Fibroblast of lung (primary cell): Measurements from ENCODE around the gene ADGRL2. TPM values are rescaled to one million over a fixed set of nuclear protein-coding genes. Genes with fewer than 3 reads are reported as not detected.

ENCODE experiments used
- DNase-seq, 2 donors: peaks; one replicate each; pipeline versions ENCODE4 v3.0.0 to v3.0.0-alpha.2; 2010; ENCODE audit warnings: low read depth in 2 of 2
- H2AFZ ChIP-seq: 2 replicates; pipeline ENCODE4 v1.5.1; 2012; ENCODE audit warnings: low read length, control low read depth, inconsistent platforms
- H3K27ac ChIP-seq: 2 replicates; pipeline ENCODE4 v1.5.1; 2011; ENCODE audit warnings: low read length, control low read depth; ENCODE audit not compliant: insufficient read depth
- H3K27me3 ChIP-seq: 2 replicates; pipeline ENCODE4 v1.5.1; 2011; ENCODE audit warnings: mild to moderate bottlenecking, low read length; ENCODE audit not compliant: control insufficient read depth, insufficient read depth
- H3K36me3 ChIP-seq: 2 replicates; pipeline ENCODE4 v1.5.1; 2011; ENCODE audit warnings: low read length; ENCODE audit not compliant: control insufficient read depth, insufficient read depth
- H3K4me1 ChIP-seq: 2 replicates; pipeline ENCODE4 v1.5.1; 2011; ENCODE audit warnings: low read length; ENCODE audit not compliant: control insufficient read depth, insufficient read depth; ENCODE audit errors: extremely low read depth
- H3K4me2 ChIP-seq: 2 replicates; pipeline ENCODE4 v1.5.1; 2011; ENCODE audit warnings: low read length, control low read depth; ENCODE audit not compliant: insufficient read depth; ENCODE audit errors: extremely low read depth
- H3K4me3 ChIP-seq, 4 experiments: fragments of 200-600 bp in 1 of 4; sonication (generic) in 1 of 4; replicated peaks in 1 of 4; 2 replicates each; pipeline ENCODE4 v1.5.1; 2011 to 2016; ENCODE audit warnings: low read length in 4 of 4, low read depth in 3 of 4, mild to moderate bottlenecking in 3 of 4, control low read depth in 2 of 4, inconsistent platforms in 1 of 4, mixed read lengths in 1 of 4; ENCODE audit not compliant: insufficient read depth in 1 of 4; ENCODE audit errors: control extremely low read depth in 1 of 4
- H3K79me2 ChIP-seq: 2 replicates; pipeline ENCODE4 v1.5.1; 2012; ENCODE audit warnings: mild to moderate bottlenecking, low read length, inconsistent platforms; ENCODE audit not compliant: control insufficient read depth, insufficient read depth
- H3K9ac ChIP-seq: 2 replicates; pipeline ENCODE4 v1.5.1; 2011; ENCODE audit warnings: mild to moderate bottlenecking, low read length, control low read depth; ENCODE audit not compliant: insufficient read depth
- H3K9me3 ChIP-seq: 2 replicates; pipeline ENCODE4 v1.5.1; 2012; ENCODE audit warnings: low read depth, low read length; ENCODE audit not compliant: control insufficient read depth, insufficient read depth
- H4K20me1 ChIP-seq: 2 replicates; pipeline ENCODE4 v1.5.1; 2011; ENCODE audit warnings: low read length; ENCODE audit not compliant: control insufficient read depth, insufficient read depth; ENCODE audit errors: extremely low read depth
- CTCF ChIP-seq, 2 donors: IDR thresholded peaks in 1 of 2; conservative IDR thresholded peaks in 1 of 2; 1 replicate in 1 of 2; 2 replicates in 1 of 2; pipeline ENCODE4 v1.5.1; 2011 to 2012; ENCODE audit warnings: low read length in 2 of 2, control low read depth in 1 of 2, inconsistent platforms in 1 of 2, low read depth in 1 of 2, mild to moderate bottlenecking in 1 of 2
- EZH2 ChIP-seq: IDR thresholded peaks from 2 replicates; pipeline ENCODE4 v1.5.1; 2012; ENCODE audit warnings: low read length, control low read depth, mild to moderate bottlenecking; ENCODE audit errors: missing control alignments
- polyA plus RNA-seq, 2 donors: library from polyadenylated mRNA; depleted of rRNA in 1 of 2; stranded (reverse) in 1 of 2; unstranded in 1 of 2; fragments of >200 nt; gene quantifications; 2 replicates each; pipeline ENCODE4 v1.2.1, GENCODE V29; 2011 to 2012; ENCODE audit warnings: missing spikeins in 1 of 2
- total RNA-seq: library from RNA; depleted of rRNA; stranded (reverse); fragments of >200 nt; gene quantifications from 2 replicates; pipeline ENCODE4 v1.2.1, GENCODE V29; 2014

Gene ADGRL2
- total and polyA plus RNA-seq, 2 donors (not counting 1 experiment from before 2014, with no cell fraction given), result 74.1 to 196 TPM

DNA sequence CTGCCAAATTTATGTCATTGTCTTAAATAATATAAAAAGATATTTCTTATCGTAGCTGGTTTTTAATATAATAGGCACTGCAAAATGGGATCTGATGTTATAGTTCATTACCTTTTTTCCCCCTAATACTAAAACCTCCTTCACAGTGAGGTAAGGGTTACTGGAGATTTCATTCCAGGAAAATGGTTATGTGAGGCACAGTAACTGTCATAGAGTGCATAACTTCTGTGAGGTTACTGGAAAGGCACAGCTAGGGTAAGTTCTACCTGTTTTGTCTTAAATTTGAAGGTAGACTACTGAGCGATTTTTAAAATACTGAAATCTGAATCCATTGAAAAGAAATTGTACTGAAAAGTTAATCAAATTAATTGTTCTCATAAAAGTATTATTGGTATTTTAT lies 13.0 kb downstream of the ADGRL2 start:
- DNase-seq, result no peak
- no peak overlapping the region for H2AFZ ChIP-seq
- H3K4me2 ChIP-seq, result no peak overlapping the region
- no peaks in the 10 kb centered on the region for H3K36me3 ChIP-seq
- no peak overlapping the region for H3K27ac ChIP-seq
- TF ChIP-seq EZH2 (no peak), CTCF (conservative IDR thresholded peaks at IDR 0.05 in 1 of 2, IDR thresholded peaks at IDR 0.05 in 1 of 2; ENCODE audit: low read depth in 1 of 2, low read length in 2 of 2) (no peak)
- no peaks in the 10 kb centered on the region for H3K9me3 ChIP-seq
- no peaks in the 10 kb centered on the region for H3K27me3 ChIP-seq
- H4K20me1 ChIP-seq, result no peaks in the 10 kb centered on the region
- no peak overlapping the region for H3K4me3 ChIP-seq
- H3K9ac ChIP-seq, result no peak overlapping the region
- no peaks in the 10 kb centered on the region for H3K4me1 ChIP-seq
- peaks cover 68% of the 10 kb centered on the region for H3K79me2 ChIP-seq

- no peak for TF ChIP-seq EZH2
- no peak for TF ChIP-seq CTCF (conservative IDR thresholded peaks at IDR 0.05 in 1 of 2, IDR thresholded peaks at IDR 0.05 in 1 of 2; ENCODE audit: low read depth in 1 of 2, low read length in 2 of 2)
- Histone ChIP-seq H3K9me3 (no peaks in the 10 kb centered on the region), H3K27ac (no peak overlapping the region), H3K4me2 (no peak overlapping the region), H3K79me2 (peaks cover 46% of the 10 kb centered on the region), H2AFZ (no peak overlapping the region), H4K20me1 (no peaks in the 10 kb centered on the region), H3K27me3 (no peaks in the 10 kb centered on the region), H3K4me1 (no peaks in the 10 kb centered on the region), H3K9ac (no peak overlapping the region), H3K4me3 (no peak overlapping the region), H3K36me3 (no peaks in the 10 kb centered on the region)
- DNase-seq, result no peak
Observed at GRCh38 chr1:81819613-81820012, 18.9 kb downstream of the ADGRL2 start.

- Histone ChIP-seq H4K20me1 (no peaks in the 10 kb centered on the region), H3K27ac (no peak overlapping the region), H2AFZ (no peak overlapping the region), H3K36me3 (no peaks in the 10 kb centered on the region), H3K79me2 (peaks cover 47% of the 10 kb centered on the region), H3K9me3 (no peaks in the 10 kb centered on the region), H3K4me1 (no peaks in the 10 kb centered on the region), H3K4me3 (no peak overlapping the region), H3K27me3 (no peaks in the 10 kb centered on the region), H3K9ac (no peak overlapping the region), H3K4me2 (no peak overlapping the region)
- DNase-seq, result no peak
- TF ChIP-seq CTCF (conservative IDR thresholded peaks at IDR 0.05 in 1 of 2, IDR thresholded peaks at IDR 0.05 in 1 of 2; ENCODE audit: low read depth in 1 of 2, low read length in 2 of 2), result no peak
- TF ChIP-seq EZH2, result no peak
Observed at GRCh38 chr1:81820765-81821164, 20.0 kb downstream of the ADGRL2 start.
